Urinary bladder (tissue), 4 donors: ENCODE data around the gene DLG5. TPM values are rescaled to one million over a fixed set of nuclear protein-coding genes. Genes with fewer than 3 reads are reported as not detected.

Experiments used
- DNase-seq: peaks from one replicate; pipeline ENCODE4 v3.0.0-alpha.2; 2015; ENCODE audit errors: extremely low spot score
- H3K27ac ChIP-seq: one replicate; pipeline ENCODE4 v1.5.1; 2013; ENCODE audit warnings: low read depth, mild to moderate bottlenecking, moderate library complexity
- H3K36me3 ChIP-seq: one replicate; pipeline ENCODE4 v1.6.1; 2013; ENCODE audit warnings: mild to moderate bottlenecking, moderate library complexity; ENCODE audit not compliant: insufficient read depth
- H3K4me1 ChIP-seq: one replicate; pipeline ENCODE4 v1.6.1; 2013; ENCODE audit warnings: mild to moderate bottlenecking, moderate library complexity; ENCODE audit not compliant: insufficient read depth
- H3K4me3 ChIP-seq: one replicate; pipeline ENCODE4 v1.5.1; 2013; ENCODE audit warnings: low read depth, low read length
- WGBS: extraction: QIAGEN DNeasy Blood & Tissue Kit; methylation state at CpG from one replicate; pipeline ENCODE4 v1.1.7; 2013; 5-methylcytosine and 5-hydroxymethylcytosine counted together
- polyA plus RNA-seq: library from polyadenylated mRNA; stranded (reverse); fragments of 200-250 nt; gene quantifications from one replicate; pipeline ENCODE4 v1.2.3, GENCODE V29; 2013
- total RNA-seq: library from RNA; depleted of rRNA; stranded (reverse); fragments of >200 nt; gene quantifications from one replicate; pipeline ENCODE4 v1.2.3, GENCODE V29; 2014
- donor health status: healthy with polysubstance abuse.
- donor health status: healthy.

The DLG5 gene
- total and polyA plus RNA-seq, 2 donors: 30.3 to 36.9 TPM

DNA sequence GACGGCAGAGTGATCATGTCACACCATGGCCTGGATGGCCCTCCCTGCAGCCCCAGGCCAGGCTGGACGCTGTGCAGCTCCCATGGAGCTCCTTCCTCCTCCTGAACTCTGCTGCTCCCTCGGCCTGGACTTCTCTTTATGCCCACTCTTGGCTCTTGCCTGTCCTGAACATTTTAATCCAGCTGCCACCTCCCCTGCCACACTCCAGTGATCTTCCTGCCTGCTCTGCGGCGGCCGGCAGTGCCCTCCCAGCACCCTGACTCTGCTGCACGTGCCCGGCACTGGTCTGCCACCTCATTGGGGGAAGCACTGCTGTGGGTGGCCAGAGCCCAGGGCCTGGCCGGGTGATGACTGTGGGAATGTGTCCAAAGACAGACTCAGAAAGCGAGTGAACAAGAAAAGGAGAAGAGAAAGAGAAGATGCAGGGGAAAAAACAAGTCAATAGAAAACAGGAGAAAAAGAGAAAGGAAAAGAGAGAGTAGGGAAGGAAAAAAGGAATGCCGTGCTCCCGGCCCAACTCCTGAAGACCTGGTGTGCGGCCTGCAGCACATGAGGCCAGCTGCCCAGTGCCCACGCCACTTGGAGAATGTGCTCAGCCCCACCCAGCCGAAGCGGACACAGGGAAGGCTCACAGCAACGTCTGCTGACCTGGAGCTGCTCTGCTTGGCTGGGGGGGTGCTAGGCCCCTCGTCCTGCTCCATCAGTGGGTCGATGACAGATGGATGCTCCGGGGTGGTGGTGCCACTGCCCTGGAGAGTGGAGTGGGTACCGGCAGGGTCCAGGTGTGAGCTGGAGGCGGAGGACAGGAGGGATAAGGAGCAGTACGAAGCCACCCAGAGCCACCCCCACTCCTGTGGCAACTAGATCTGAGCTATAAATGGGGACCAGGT, 115.9 kb downstream of the DLG5 start:
- no peak for DNase-seq
- Histone ChIP-seq H3K4me1 (no peaks in the 10 kb centered on the region), H3K27ac (no peak overlapping the region), H3K4me3 (no peak overlapping the region), H3K36me3 (peaks cover 17% of the 10 kb centered on the region)
- WGBS: 90% methylated on average over 23 of the region's 23 CpGs

DNA sequence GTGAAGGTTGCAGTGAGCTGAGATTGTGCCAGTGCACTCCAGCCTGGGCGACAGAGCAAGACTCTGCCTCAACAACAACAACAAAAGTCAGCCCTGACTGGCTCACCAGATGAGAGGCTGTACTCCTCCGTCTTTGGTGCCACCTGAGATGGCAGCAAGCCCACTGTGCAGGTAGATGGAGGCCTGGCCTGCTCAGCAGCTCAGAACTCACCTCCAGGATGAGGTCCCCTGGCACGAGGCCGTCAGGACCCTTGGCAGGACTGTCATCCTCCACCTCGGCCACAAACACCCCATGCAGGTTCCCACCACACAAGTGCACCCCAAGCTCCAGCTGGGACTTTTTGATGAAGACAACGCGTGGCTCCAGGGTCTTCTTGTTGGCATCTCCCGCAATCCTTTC, 117.2 kb downstream of the DLG5 start:
- WGBS: 92% methylated on average over 8 of the region's 8 CpGs
- Histone ChIP-seq H3K4me3 (no peak overlapping the region), H3K27ac (no peak overlapping the region), H3K36me3 (peaks cover 14% of the 10 kb centered on the region), H3K4me1 (no peaks in the 10 kb centered on the region)
- DNase-seq: no peak

DNA sequence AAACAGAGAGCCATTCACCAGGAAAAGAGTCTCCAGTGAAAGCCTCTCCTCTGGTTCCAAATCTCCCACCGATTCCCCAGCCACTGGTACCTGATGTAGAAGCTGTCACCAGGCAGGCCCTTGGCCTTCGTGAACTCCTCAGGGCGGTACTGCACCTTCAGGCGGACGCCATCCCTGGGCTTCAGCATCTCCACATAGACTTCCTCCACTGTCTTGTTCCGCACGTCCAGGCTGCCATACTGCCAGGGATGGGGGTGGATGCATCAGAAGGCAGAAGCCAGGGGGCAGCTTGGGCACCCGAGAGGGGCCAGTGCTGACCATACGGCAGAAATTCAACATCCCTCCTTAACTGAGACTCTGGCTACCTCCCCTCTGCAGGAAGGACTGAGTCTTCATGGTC, 118.8 kb downstream of the DLG5 start:
- Histone ChIP-seq H3K27ac (no peak overlapping the region), H3K4me3 (no peak overlapping the region), H3K36me3 (peaks cover 14% of the 10 kb centered on the region), H3K4me1 (no peaks in the 10 kb centered on the region)
- 98% methylated on average over 9 of the region's 9 CpGs for WGBS
- DNase-seq: no peak

DNA sequence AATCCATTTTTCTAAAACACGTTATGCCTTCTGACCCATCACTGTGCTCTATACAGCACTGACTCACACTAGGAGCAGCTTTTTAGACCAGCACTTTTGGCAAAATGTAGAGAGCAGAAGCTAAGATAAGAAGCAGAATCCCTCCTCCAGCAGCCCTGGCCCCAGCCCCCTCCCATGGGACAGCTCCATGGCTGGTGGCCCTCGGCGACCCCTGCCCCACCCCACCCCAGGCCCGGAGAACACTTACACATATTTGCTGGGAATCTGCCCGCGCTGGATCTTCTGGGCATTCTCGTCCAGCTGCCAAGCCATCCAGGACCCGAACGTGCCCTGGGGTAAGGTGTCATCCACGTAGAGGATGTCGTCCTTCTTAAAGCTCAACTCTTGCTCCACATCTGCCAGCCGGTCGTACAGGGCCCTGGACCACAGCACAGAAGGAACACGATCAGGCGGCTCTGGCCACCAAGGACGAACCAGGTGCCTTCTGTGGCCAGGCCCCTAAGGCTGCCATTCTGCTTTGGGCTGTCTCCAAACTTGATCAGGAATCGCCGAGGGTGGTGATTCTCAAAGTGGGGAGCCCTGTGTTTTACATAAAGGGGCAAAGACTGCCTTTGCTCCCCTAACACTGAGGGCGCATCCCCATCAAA, 119.9 kb downstream of the DLG5 start:
- Histone ChIP-seq H3K4me3 (no peak overlapping the region), H3K27ac (no peak overlapping the region), H3K4me1 (no peaks in the 10 kb centered on the region), H3K36me3 (peaks cover 14% of the 10 kb centered on the region)
- no peak for DNase-seq
- WGBS: 90% methylated on average over 19 of the region's 19 CpGs

DNA sequence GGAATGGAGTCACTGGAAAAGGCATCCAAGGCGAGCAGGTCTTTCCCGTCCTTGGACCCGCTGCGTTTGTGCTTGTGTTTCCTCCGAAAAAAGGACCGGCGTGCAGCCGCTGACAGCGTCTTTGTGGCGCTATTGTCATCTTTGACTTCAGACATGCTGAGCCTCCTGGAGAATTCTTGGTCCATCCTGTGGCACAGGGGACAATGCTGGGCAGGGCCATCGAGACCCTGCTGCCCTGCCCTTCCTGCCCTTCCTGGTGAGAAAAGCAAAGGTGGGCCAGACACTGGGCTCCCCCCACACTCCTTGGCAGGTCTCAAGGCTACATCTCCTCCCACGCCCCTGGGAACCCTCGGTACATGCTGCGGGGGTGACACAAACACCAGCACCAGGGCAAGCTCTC, 120.9 kb downstream of the DLG5 start:
- WGBS: 91% methylated on average over 14 of the region's 14 CpGs
- no peaks in the 10 kb centered on the region for H3K4me1 ChIP-seq
- H3K27ac ChIP-seq: no peak overlapping the region
- no peak overlapping the region for H3K4me3 ChIP-seq
- no peak for DNase-seq
- H3K36me3 ChIP-seq: peaks cover 7% of the 10 kb centered on the region

DNA sequence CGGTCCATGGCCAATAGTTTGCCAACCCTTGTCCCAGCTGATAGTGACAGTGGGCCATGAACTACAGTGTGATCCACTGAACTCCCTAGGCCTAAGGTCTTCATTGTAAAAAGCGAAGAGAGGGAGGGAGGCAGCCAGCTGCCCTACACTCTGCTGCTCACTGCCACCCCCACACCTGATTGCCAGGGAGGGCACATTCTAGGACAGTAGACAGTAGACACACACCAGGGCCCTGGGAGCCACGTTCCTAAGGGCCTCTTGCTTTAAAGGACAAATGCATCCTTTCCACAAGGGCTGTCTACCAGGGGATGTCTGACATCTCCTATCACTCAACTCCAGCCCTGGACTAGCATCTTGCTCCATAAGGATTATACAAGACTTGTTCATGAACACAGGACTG, 122.2 kb downstream of the DLG5 start:
- WGBS: 76% methylated on average over 3 of the region's 3 CpGs
- Histone ChIP-seq H3K36me3 (peaks cover 3% of the 10 kb centered on the region), H3K4me1 (no peaks in the 10 kb centered on the region), H3K27ac (no peak overlapping the region), H3K4me3 (no peak overlapping the region)
- no peak for DNase-seq

DNA sequence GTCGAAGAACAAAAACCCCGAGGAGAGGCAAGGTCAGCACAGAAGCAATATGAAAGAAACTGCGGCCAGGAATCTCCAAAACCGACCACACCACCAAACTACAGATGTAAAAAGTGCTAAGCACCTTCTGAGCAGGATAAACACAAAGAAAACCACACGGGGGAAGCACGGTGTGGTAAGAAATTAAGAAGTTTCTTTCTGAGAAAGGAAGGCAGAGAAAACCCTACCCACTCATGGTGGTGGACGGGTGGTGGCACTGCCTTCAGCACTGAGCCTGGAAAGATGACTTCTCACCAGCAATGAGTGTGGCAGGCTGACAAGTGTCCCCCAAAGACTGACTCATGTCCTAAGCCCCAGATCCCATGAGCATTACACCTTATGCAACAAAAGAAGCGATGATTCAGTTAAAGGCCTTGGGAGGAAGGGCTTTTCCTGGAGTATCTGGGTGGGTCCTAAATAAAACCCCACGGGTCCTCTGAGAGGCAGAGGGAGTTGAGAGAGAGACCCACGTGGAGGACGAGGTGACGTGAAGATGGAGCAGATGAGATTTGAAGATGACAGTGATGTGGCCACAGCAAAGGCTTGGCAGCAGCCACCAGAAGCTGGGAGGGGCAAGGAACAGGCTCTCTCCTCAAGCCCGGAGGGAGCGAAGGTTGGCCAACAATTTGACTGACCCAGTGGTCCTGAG, 124.9 kb downstream of the DLG5 start:
- H3K27ac ChIP-seq: no peak overlapping the region
- no peak for DNase-seq
- H3K36me3 ChIP-seq: peaks cover 4% of the 10 kb centered on the region
- no peak overlapping the region for H3K4me3 ChIP-seq
- 84% methylated on average over 14 of the region's 14 CpGs for WGBS
- no peaks in the 10 kb centered on the region for H3K4me1 ChIP-seq

DNA sequence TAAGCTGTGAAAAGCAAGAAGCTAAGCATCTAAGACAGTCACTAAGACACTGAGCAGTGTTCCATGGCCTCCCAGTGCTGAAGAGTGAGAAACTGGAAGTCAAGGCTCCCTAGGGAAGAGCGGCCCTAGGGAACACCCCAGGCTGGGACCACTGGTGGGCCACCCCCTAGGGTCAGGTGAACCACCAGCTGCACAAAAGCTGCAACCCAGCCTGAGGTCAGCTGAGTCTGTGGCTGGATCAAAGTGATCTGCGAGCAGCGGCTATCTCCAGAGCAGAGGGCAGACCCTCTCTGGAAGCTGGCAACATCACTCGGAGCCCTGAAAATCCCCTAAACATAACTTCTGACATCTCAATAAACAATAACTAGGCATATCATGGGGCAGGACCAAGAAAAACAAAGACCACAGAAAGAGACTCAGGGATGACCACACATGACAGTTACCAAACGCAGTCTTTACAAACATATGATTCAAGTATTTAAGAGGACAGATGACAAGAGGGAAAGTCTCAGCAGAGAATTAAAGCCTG, 125.8 kb downstream of the DLG5 start:
- no peak overlapping the region for H3K4me3 ChIP-seq
- no peak for DNase-seq
- H3K36me3 ChIP-seq: peaks cover 2% of the 10 kb centered on the region

DNA sequence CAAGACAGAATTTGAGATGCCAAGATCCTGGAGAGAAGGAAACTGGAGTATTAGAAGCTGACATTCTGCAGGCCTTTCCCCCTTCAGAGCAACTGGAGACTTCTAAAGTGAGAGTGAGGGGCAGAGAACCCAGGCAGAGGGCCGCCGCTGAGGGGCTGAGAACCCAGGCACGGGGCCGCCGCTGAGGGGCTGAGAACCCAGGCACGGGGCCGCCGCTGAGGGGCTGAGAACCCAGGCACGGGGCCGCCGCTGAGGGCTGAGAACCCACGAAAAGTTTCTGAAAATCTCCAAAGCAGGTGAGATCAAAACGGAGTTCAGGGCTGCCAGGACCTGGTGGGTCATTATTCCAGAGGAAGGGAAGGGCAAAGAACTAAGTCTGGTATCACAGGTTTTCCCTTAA, 126.2 kb downstream of the DLG5 start:
- Histone ChIP-seq H3K27ac (no peak overlapping the region), H3K4me1 (no peaks in the 10 kb centered on the region), H3K4me3 (no peak overlapping the region), H3K36me3 (peaks cover 4% of the 10 kb centered on the region)
- no peak for DNase-seq
- WGBS: 95% methylated on average over 13 of the region's 13 CpGs

More for the DNA sequence above, 125.8 kb downstream of the DLG5 start:
- Histone ChIP-seq H3K27ac (no peak overlapping the region), H3K4me1 (no peaks in the 10 kb centered on the region)
- WGBS: 85% methylated on average over 5 of the region's 5 CpGs

DNA sequence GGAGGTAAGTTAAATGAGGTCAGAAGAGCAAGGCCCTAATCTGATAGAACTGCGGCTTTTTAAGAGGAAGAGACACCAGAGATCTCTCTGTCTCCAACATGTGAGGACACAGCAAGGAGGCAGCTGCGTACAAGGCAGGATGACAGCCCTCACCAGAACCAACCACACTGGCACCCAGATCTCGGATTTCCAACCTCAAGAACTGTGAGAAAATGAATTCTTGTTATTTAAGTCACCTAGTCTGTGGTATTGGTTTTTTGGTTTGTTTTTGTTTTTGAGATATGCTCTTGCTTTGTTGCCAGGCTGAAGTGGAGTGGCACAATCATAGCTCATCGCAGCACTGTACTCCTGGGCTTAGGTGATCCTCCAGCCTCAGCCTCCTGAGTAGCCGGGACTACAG, 127.2 kb downstream of the DLG5 start:
- Histone ChIP-seq H3K4me1 (no peaks in the 10 kb centered on the region), H3K36me3 (peaks cover 6% of the 10 kb centered on the region), H3K27ac (no peak overlapping the region), H3K4me3 (no peak overlapping the region)
- WGBS: 93% methylated on average over 5 of the region's 5 CpGs
- no peak for DNase-seq

DNA sequence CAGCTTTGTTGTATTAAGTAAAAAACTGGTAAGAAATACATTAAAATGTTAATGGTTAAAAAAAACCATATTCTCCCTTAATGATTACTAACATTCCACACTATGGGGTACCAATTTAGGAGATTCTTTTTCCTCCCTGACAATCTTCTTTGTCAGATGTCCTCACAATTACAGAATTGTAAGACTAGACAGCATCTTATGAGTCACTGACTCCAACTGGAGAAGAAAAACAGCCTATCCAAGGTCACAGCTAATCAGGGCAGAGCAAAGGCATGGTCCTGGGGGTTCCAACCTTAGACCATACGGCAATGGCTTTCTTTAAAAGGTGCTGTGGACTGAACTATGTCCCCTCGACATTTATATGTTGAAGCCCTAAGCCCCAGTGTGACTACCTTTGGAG, 127.6 kb downstream of the DLG5 start:
- no peaks in the 10 kb centered on the region for H3K4me1 ChIP-seq
- no peak for DNase-seq
- no peak overlapping the region for H3K27ac ChIP-seq
- no peak overlapping the region for H3K4me3 ChIP-seq
- H3K36me3 ChIP-seq: peaks cover 6% of the 10 kb centered on the region
- 65% methylated on average over 2 of the region's 2 CpGs for WGBS

DNA sequence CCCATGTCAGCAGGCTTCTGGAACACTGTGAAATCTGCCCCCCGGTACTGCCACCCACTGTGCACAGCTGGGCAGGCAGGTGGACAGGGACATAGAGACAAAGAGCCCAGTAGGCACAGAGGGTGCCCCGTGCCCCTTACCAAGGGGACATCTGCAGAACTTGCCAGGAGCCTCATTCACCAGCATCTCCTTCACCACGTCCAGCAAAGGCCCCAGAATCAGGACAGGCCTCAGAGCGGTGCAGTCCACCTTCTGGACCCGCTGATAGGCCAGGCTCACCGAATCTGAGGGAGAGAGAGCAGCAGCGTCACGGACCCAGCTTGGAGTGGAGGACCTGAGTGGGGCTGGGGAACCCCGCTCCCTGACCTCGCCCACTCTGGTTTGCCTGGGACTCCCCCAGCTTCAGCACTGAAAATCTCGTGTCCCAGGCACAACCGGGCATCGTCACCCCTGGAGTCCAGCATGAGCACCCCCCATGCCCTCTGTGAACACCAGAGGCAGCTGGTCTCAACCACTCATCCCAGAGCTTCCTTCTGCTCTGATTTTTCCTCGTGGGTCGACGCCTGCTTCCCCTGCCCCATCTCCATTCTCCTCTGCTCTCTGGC, 130.1 kb downstream of the DLG5 start:
- Histone ChIP-seq H3K4me1 (no peaks in the 10 kb centered on the region), H3K27ac (no peak overlapping the region), H3K4me3 (no peak overlapping the region), H3K36me3 (peaks cover 6% of the 10 kb centered on the region)
- no peak for DNase-seq
- 94% methylated on average over 16 of the region's 16 CpGs for WGBS

DNA sequence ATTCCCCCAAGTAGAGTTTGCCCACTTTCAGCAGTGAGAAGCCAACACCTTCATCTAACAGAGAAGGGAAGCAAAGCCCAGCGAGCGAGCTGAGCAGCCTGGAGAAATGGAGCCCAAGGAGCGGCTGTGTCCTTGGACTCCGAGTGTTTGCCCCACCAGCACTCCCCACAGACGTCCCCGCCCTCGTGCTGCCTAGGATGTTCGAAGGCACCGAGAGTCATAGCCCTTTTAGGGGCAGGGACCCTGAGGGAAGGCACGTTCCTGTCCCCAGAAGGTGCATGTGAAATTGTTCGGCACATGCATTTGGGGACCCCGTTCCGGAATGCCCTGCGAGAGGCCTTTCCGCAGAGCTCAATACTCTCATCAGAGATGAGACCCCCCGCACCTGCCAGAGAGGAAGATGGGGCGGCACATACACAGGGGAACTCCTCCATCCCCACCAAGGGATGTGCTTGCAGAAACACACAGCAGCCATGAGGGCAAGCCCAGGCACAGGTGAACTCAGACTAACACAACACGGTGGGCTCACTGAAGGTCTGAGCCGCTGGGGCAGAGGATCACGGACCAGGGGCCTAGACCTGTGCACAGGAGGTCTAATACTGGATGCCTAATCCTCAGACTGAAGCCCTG, 131.0 kb downstream of the DLG5 start:
- no peaks in the 10 kb centered on the region for H3K4me1 ChIP-seq
- WGBS: 97% methylated on average over 20 of the region's 20 CpGs
- no peak overlapping the region for H3K4me3 ChIP-seq
- H3K27ac ChIP-seq: no peak overlapping the region
- peaks cover 6% of the 10 kb centered on the region for H3K36me3 ChIP-seq
- DNase-seq: no peak
